ENCODE results near the gene KYNU. TPM values are rescaled to one million over a fixed set of nuclear protein-coding genes. Genes with fewer than 3 reads are reported as not detected.

Gene KYNU
- total RNA-seq, 1 donor from 2014 or later: not detected

DNA sequence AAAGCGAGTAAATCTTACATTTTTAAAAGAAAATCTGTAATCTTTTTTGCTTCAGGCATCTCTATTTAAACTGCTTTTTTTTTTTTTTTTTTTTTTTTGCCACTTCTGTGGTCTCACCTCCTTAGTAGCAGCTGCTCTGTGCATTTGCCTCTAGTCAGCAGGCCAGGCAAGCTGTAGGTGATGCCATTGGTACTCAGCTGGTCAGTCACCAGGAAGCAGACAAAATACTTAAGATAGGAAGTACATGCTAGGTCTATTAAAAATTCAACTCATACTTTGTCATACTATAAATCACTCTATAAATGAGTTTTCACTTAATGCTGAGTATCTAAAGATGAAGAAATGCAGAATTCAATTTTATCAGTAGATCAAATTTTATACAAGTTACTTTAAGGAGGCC, 83.7 kb downstream of the KYNU start:
- peaks cover 5% of the 10 kb centered on the region for H3K4me1 Mint-ChIP-seq (ENCODE audit: low read depth)
- TF ChIP-seq, protein P1, sequence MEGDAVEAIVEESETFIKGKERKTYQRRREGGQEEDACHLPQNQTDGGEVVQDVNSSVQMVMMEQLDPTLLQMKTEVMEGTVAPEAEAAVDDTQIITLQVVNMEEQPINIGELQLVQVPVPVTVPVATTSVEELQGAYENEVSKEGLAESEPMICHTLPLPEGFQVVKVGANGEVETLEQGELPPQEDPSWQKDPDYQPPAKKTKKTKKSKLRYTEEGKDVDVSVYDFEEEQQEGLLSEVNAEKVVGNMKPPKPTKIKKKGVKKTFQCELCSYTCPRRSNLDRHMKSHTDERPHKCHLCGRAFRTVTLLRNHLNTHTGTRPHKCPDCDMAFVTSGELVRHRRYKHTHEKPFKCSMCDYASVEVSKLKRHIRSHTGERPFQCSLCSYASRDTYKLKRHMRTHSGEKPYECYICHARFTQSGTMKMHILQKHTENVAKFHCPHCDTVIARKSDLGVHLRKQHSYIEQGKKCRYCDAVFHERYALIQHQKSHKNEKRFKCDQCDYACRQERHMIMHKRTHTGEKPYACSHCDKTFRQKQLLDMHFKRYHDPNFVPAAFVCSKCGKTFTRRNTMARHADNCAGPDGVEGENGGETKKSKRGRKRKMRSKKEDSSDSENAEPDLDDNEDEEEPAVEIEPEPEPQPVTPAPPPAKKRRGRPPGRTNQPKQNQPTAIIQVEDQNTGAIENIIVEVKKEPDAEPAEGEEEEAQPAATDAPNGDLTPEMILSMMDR (IDR thresholded peaks at IDR 0.05; ENCODE audit: unreplicated experiment): no peak
- no peak for DNase-seq (ENCODE audit: low spot score, unreplicated experiment)
- H3K27ac Mint-ChIP-seq: no peak overlapping the region
- no peak overlapping the region for H3K4me3 Mint-ChIP-seq (ENCODE audit: low read depth)
- no peaks in the 10 kb centered on the region for H3K36me3 Mint-ChIP-seq (ENCODE audit: insufficient read depth)
- no peaks in the 10 kb centered on the region for H3K27me3 Mint-ChIP-seq
- peaks cover 13% of the 10 kb centered on the region for H3K9me3 Mint-ChIP-seq (ENCODE audit: low read depth)

DNA sequence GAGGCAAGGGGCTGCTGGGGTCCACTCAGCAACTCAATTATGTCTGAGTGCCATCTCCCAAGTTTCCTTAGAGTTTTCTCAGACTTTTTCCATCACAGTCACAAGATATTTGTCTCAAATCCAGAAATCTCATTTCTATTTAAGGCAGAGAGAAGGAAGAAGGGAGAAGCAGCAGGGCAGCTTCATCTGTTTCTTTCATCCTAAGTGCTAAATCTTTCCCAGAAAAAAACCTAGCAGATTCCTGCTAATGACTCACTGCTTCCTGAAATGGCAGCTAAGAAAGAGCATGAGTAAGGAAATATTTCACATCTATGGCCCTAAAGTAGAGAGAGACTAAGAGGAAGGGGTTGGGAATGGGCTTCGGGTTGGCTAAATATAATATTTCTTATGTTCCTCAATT, 88.0 kb downstream of the KYNU start:
- Mint-ChIP-seq H3K9me3 (ENCODE audit: low read depth) (peaks cover 13% of the 10 kb centered on the region), H3K4me3 (ENCODE audit: low read depth) (no peak overlapping the region), H3K36me3 (ENCODE audit: insufficient read depth) (no peaks in the 10 kb centered on the region)

DNA sequence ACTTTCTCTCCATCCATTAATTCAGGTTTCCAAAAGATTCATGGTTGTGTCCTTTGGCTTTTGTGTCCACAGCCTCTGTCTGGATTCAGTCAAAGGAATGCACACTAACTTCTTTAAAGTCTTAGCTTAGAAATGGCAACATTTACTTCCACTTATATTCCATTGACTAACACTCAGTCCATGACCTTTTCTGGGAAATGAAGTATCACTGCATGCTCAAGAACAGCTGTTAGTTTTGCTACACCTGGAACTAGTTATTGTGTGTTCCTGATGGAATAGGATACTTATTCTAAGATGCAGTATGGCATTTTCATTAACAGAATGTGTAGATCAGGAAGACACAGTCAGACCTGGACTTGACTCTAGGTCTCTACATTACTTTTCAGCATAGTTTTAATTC, 88.8 kb downstream of the KYNU start:
- Mint-ChIP-seq H3K27me3 (no peaks in the 10 kb centered on the region), H3K36me3 (ENCODE audit: insufficient read depth) (no peaks in the 10 kb centered on the region), H3K9me3 (ENCODE audit: low read depth) (peaks cover 13% of the 10 kb centered on the region), H3K4me1 (ENCODE audit: low read depth) (no peaks in the 10 kb centered on the region), H3K27ac (no peak overlapping the region), H3K4me3 (ENCODE audit: low read depth) (no peak overlapping the region)
- TF ChIP-seq, protein P1 (IDR thresholded peaks at IDR 0.05; ENCODE audit: unreplicated experiment): no peak
- DNase-seq (ENCODE audit: low spot score, unreplicated experiment): no peak

More for the DNA sequence above, 88.0 kb downstream of the KYNU start:
- Mint-ChIP-seq H3K4me1 (ENCODE audit: low read depth) (no peaks in the 10 kb centered on the region), H3K27ac (no peak overlapping the region), H3K27me3 (no peaks in the 10 kb centered on the region)
- no peak for DNase-seq (ENCODE audit: low spot score, unreplicated experiment)
- TF ChIP-seq, protein P1 (IDR thresholded peaks at IDR 0.05; ENCODE audit: unreplicated experiment): no peak

DNA sequence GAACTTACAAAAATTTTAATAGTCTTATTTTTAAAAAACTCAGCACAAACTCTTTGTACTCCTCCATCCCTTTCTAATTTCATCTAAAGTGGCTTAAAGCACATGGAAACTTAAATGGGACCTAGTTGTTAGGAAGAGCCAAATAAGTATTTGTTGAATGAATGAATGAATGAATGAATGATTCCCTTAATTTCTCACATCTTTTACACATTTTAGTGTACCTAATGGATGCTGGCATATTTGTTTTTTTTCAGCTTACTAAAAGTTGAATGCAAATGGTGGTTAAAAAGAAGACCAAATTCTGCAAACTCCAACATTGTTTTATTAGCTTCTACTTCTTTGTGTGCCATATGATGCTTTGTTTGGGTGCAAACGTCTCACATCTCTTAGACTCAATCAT, 89.6 kb downstream of the KYNU start:
- Mint-ChIP-seq H3K9me3 (ENCODE audit: low read depth) (peaks cover 13% of the 10 kb centered on the region), H3K4me1 (ENCODE audit: low read depth) (no peaks in the 10 kb centered on the region), H3K27me3 (no peaks in the 10 kb centered on the region), H3K36me3 (ENCODE audit: insufficient read depth) (no peaks in the 10 kb centered on the region), H3K4me3 (ENCODE audit: low read depth) (no peak overlapping the region), H3K27ac (no peak overlapping the region)
- TF ChIP-seq, protein P1 (IDR thresholded peaks at IDR 0.05; ENCODE audit: unreplicated experiment): no peak
- DNase-seq (ENCODE audit: low spot score, unreplicated experiment): no peak

DNA sequence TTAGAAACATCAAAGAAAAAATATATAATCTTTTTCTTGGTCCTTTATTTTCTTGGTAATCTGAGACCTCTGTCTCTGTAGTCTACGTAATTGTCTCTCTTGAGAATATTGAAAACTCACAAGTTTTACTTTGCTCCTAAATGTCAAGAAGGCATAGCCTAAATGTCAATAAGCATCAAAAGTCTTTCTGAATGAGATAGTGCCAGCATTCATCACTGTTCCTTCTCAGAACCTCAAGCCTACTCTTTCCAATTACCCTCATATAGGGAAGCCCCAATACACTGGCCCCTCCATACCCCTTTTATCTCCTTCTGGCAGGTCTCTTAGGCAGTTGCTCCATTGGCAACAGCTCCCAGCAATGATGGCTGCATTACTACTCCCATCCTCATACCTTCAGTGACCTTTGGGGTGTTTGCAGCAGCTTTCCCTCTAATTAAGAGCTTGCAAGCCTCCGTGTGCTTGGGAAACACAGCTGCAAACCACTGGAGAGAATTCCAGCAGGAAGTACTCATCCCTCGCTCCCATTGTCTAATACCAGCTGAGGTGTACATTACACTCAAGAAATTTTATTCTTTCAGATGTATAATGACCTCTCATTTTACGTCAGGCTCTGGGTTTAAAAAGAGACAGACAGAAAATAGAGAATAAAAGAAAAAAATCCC, 95.8 kb downstream of the KYNU start:
- H3K27ac Mint-ChIP-seq: no peak overlapping the region
- H3K36me3 Mint-ChIP-seq (ENCODE audit: insufficient read depth): no peaks in the 10 kb centered on the region
- H3K27me3 Mint-ChIP-seq: no peaks in the 10 kb centered on the region

More for the DNA sequence above, 95.8 kb downstream of the KYNU start:
- Mint-ChIP-seq H3K9me3 (ENCODE audit: low read depth) (no peaks in the 10 kb centered on the region), H3K4me3 (ENCODE audit: low read depth) (no peak overlapping the region), H3K4me1 (ENCODE audit: low read depth) (peaks cover 8% of the 10 kb centered on the region)
- DNase-seq (ENCODE audit: low spot score, unreplicated experiment): no peak
- TF ChIP-seq, protein P1 (IDR thresholded peaks at IDR 0.05; ENCODE audit: unreplicated experiment): no peak
